ENCODE results near the gene ADAMTS9.

DNA sequence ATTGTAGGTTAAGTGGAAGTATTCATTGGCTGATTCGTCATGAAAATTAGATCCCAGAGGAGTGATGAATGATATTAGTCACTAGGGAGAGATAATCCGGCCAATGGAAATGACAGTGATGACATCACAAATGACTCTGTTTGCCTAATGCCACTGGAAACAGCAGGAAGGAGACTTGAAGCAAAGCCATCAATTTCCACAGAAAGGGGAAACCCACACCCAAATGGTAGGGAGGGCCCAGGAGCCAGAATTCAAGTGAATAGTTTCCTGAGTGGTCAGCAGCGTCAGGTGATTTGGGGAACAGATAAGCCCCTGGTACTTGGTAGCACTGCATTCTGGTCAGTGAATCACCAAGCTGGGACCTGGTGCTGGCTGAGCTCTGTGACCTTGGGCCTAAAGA is 3.3 kb upstream of the ADAMTS9 start:
- TF ChIP-seq, protein P1, sequence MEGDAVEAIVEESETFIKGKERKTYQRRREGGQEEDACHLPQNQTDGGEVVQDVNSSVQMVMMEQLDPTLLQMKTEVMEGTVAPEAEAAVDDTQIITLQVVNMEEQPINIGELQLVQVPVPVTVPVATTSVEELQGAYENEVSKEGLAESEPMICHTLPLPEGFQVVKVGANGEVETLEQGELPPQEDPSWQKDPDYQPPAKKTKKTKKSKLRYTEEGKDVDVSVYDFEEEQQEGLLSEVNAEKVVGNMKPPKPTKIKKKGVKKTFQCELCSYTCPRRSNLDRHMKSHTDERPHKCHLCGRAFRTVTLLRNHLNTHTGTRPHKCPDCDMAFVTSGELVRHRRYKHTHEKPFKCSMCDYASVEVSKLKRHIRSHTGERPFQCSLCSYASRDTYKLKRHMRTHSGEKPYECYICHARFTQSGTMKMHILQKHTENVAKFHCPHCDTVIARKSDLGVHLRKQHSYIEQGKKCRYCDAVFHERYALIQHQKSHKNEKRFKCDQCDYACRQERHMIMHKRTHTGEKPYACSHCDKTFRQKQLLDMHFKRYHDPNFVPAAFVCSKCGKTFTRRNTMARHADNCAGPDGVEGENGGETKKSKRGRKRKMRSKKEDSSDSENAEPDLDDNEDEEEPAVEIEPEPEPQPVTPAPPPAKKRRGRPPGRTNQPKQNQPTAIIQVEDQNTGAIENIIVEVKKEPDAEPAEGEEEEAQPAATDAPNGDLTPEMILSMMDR (IDR thresholded peaks at IDR 0.05) = no peak
- TF ChIP-seq POLR2A (IDR thresholded peaks at IDR 0.05) = no peak

Measured in ovary (tissue), 3 donors.